Stimulated activated CD8-positive, alpha-beta memory T cell treated with anti-CD3 and anti-CD28 coated beads, Interleukin-15, amount 100 ng/mL, for 1 hour (primary cell): ENCODE results near the gene ANXA1.

Source experiments
- DNase-seq: peaks from one replicate; pipeline ENCODE4 v3.0.0-alpha.2; 2020; ENCODE audit warnings: low read depth

The ANXA1 gene

DNA sequence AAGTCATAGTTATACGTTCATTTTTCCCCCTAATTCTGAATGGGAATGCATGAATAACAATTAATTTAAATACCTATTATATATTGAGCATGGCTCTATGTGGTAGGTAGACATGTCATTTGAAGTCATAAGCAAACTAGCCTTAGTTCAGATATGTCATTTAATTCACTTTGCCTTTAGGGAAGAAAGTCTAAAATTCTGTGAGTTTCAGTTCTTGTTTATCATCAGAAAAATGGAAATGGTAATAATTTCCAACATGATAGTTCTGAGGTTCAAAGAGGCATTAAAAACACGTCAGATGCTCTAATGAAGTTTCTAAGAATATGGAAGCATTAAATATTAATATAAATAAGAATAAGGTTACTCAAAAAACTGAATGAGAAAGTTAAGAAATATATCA is 13.1 kb upstream of the ANXA1 start:
- DNase-seq: no peak

DNA sequence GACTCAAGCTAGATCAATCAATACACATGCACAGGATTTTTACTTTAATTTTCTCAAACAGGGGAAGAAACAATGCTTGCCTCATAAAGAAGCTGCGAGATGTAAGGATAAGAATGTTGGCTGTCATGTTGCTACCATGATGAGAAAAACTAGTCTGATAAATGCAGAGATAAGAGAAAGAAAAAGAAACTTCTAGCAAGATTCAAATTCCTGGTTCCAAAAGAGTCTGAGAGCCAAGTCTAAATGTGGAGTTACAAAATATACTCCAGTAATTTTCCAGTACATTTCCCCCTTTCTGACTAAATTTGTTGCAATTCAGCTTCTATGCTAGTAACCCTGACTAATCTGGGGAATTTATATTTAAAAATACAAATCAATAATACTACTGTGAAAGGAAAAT is 10.4 kb upstream of the ANXA1 start:
- no peak for DNase-seq

DNA sequence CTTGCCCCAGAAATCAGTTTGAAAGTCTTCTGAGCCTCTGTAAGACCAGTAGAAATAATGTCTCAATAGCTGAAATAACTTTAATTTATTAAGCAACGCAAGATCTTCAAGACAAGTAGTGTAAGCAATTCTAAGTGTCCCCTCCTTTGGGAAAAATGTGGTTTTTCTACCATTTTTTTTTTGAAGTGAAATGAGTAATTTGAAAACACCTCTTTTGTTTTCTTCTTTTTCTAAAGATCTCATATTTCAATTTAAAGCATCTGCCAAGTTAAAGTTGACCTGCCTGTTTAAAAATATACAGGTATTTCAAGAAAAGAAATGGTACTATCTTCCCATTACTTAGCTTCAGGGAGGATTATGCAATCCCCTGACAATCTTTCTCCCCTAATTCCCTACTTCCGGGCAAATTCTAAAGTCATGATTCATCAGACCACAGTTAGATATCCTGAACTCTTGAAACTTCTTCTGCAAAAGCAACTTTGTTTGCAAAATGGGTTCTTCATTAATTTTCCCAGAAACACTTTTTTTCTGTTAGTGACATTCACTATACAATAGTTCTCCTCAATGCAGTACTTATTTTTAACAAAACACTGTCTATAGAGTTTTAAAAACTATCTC is 7.8 kb upstream of the ANXA1 start:
- no peak for DNase-seq

DNA sequence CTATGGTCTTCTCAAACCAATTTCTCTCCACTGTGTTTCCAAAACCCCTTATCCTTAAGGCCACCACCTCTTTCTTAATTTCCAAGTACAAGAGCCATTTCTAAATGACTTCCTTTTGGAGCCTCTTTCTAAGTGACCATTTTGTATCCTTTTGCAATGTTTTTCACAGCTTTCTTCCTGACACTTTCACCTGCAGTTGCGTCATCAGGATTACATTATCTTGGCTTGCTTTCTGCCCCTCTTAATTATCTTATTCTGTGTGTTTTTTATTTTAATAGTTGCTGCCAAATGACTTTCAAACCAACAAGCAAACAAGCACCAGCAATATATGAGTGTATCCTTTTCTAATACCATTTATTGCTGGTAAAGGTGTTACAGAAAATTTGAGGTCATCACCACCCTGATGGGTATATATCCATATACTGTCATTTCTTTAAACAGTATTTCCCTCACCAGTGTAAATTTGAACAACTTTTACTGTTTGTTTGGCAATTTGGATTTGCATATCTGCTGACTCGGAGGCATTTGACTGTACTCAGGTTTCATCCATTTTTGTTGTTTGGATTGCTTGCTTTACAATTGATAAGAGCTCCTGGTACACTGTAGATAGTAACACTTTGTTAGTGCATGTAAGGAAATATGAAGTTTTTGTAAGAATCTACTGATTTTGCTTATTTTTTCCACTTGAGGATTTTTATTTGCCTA is 5.4 kb upstream of the ANXA1 start:
- no peak for DNase-seq

DNA sequence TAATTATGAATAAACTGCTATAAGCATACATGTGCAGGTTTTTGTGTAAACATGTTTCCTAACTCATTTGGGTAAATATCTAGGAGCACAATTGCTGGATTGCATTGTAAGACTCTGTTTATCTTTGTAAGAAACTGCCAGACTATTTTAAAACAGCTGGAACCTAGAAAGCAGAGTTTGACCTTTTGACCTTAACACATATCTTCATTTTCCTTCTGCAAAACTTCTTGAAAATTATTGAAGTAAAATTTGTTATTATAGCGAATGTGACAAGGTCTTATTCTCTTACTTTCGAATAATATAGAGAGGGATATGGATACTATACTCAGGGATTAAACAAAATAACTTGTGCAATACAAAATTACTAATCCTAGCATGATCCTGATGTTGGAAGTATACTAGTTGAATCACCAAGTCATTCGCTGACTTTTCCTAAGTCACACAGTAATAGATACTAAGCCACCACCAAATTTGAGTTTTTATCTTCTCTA is 3.2 kb upstream of the ANXA1 start:
- DNase-seq: no peak

DNA sequence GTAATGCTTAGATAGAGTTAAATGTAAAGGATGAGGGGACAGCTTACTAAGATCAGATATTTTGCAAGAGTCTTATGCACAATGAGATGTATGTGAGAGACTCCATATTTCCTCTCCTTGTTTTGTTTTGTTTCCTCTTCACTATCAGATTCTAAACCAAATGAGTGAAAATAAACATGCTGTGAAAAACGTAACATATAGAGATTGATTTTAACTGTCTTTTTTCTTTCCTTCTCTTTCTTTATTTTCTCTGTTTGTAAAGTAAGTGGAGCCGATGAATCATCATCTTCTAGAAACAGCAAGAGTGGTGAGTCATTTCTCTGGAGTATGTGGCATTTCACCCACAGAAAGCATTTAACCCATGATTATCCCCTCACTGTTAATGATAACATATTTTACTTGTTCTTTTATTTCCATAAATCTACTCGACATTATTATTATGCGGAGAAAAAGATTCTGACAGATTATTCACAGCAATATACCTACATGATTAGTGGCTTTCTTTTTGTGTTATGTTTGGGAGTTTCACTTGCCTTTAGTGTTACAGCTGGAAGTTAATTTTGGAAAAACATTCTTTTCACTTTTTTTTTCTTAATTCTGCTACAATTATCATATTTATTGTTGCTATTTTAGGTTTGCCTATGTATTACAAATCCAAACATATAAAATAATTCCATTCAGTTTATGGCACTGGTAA is 2.1 kb upstream of the ANXA1 start:
- DNase-seq: no peak

DNA sequence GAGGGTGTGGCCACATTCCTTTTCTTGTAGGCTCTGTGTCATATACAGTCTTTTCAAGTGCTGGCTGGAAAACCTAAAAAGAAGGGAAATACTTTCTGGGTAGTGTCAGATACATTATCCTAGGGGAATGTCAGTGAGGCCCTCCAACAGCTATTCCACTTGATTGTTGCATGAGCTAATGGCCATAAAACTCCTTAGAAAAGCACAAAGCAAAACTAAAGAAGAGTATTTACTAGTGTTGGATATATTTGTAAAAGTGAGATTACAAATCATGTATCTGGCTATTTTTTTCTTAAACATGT is 829 bp downstream of the ANXA1 start:
- DNase-seq: no peak

DNA sequence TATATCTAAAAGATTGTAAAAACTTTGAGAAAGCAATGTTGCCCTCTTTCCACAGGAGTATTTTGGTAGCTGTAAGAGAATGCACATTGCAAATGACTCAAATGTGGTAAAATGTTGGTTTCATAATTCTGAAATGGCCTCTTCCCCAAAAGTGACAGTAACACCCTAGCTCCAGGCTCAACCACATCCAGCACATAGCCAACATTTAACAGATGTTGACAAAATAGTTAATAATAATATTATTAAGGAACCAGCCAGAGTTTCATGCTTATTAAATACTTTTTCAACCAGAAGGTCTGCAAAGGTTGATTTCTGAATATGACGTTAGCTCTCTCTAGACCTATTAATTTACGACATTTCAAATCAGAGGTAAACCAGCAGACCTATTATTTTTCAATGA is 1.3 kb downstream of the ANXA1 start:
- no peak for DNase-seq

DNA sequence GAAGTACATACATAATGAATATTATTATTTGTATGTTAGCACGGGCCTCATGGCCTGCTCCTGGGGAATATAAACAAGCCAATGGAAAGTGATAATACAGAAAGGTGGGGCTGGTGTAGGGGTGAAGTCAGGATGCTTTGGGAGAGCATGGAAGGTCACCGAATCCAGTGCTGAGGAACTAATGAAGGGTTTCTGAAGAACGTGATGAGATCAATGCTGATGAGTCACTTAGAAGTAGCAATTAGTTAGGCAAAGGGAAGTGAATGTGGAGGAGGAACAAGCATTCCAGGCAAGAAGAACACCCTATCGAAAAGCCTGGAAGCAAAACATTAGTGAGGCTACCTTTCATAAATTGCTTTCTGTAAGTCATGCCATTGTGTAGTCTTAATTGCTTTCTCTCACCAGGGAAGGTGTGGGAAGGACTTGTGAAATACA is 2.1 kb downstream of the ANXA1 start:
- DNase-seq: no peak

DNA sequence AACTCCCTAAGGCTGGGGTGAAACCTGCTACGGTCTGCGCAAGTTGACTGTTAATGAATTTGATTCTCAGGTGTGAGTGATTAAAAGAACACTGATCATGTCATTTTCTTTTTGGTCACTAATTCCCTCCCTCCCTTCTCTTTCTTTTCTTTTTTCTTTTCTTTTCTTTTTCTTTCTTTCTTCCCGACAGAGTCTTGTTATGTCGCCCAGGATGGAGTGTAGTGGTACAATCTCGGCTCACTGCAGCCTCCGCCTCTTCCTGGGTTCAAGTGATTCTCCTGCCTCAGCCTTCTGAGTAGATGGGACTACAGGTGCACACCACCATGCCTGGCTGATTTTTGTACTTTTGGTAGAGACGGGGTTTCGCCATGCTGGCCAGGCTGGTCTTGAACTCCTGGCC is 2.6 kb downstream of the ANXA1 start:
- DNase-seq: no peak

DNA sequence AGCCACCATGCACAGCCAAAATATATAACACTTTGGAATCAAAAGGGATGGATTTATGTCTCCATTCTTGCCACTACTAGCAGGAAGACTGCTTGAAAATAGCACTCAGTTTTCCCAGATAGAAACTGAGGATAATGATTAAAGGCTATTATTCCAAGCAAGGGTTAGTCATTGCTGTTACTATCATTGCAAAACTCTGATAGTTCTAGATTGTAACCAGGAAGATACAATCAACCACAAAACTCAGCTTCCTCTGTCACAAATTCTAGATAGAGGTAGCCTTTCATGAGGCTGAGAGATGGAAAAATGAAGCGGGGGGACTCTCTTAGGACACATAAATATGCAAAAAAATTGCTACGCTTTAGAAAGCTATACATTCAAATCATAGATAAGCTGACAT is 3.1 kb downstream of the ANXA1 start:
- DNase-seq: no peak

DNA sequence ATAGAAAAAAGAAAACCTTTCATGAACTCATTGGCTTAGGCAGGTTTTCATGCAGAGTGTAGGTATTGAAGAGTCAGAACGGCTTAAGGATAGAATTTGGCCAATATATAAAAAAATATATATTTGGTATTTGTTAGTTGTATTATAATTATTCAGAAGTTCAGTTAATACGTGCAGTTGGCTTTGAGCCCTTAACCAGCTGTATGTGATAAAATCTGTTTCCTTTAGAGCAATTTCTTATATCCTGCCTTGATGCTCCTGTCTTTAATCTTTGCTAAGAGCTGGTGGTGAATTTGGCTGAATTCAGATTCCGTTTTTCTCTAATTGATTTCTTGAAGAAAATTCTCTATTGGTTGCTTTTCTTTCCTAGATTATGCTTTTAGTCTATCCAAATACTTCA is 3.7 kb downstream of the ANXA1 start:
- DNase-seq: no peak

DNA sequence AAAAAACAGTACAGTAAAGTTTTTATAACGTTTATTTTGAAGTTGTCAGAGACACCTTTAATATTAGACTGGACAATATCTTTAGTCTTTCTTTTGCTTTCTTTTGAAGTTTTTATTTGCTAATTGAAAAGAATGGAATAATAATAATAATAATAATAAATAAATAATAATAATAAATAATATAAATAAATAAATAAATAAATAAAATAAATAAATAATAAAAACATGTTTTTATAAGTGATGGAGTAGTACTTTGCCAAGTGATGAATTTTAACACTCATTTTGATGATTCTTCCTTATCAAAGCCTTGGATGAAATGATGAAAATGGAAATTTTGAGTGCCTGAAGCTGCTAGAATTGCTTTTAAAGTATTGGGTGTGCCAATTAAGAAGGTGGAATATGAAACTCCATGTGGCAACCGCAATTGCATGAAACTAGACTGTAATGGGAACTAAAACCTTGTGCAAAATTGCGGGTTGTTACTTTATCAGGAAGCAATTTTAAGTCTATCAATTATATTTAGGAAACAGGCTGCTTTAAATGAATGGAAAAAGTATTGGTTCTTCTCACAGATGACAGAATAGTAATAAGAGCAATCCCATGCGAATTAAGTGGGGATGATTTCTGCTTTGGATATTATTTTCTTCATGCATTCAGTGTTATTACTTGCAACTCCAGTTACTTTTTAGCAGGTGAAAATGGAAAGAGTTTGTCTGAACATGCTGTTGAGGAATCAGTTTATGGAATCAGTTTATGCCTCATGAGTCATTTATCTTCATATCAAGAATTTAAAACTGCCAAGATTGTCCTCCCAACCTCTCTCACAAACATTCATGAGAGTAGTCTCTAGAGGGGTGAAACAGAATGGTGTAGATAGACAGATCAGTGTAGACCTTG is 4.6 kb downstream of the ANXA1 start:
- DNase-seq: no peak

DNA sequence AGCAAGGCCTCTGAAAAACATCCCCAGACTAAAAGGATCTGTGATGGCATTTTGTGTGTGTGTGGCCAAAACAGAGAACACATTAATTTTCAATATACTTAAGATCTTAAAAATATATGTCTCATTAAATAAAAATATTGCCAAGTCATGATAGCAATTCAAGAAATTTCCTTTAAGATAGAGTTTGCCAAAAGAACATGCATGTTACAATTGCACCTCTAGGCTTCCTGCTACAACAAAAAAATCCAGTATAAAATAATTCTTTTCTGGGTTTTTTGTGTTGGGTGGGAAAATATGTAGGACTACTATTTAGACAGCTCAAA is 5.2 kb downstream of the ANXA1 start:
- DNase-seq: no peak

DNA sequence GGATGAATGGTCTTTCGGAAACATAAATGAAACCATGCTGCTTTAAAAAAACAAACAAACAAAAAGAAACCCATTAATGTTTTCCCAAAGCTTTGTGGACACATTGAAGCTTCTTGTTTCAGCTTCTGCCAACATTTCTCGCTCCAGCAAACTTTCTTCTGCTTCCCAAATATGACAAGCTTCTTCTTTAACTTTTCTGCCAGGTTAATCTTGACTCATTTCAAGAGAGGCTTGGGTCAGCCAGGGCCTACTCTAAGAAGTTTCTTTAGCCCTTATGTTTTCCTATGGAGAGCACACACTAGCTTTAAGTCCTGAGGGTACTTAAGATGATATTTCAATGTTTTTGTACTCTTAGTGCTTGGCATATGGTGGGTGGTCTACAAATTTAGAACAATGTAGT is 6.1 kb downstream of the ANXA1 start:
- DNase-seq: no peak

DNA sequence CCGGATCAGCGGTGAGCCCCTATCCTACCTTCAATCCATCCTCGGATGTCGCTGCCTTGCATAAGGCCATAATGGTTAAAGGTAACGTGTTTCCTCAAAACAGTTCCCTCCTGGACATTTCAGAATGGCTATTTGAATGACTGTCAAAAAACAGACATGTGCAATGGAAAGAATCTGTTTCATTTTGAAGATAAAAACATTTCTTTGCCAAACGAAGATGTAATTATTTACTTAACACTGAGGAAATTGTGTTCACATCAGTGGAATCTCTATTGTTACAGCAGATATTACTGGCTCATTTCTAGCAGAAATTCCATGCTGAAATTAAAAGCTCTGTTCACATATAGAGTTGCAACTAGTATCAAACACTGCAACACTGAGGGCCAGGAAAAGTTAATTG is 7.1 kb downstream of the ANXA1 start:
- DNase-seq: no peak

DNA sequence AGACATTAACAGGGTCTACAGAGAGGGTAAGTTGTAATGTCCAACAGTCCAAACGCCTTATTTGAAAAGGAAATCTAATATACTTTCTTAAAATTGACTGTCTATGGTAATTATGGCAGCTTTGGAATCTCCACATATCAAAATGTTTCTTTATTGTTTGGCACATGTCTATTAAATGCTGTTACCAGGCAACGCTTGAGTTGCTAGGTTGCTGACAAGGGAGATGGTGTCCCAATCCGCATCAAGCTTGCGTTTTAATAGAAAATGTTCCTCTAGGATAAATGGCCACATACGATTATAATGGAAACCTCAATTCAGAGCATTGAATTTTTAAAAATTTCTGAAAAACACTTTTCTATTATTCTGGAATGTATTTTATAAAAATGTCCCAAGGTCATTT is 9.2 kb downstream of the ANXA1 start:
- no peak for DNase-seq

DNA sequence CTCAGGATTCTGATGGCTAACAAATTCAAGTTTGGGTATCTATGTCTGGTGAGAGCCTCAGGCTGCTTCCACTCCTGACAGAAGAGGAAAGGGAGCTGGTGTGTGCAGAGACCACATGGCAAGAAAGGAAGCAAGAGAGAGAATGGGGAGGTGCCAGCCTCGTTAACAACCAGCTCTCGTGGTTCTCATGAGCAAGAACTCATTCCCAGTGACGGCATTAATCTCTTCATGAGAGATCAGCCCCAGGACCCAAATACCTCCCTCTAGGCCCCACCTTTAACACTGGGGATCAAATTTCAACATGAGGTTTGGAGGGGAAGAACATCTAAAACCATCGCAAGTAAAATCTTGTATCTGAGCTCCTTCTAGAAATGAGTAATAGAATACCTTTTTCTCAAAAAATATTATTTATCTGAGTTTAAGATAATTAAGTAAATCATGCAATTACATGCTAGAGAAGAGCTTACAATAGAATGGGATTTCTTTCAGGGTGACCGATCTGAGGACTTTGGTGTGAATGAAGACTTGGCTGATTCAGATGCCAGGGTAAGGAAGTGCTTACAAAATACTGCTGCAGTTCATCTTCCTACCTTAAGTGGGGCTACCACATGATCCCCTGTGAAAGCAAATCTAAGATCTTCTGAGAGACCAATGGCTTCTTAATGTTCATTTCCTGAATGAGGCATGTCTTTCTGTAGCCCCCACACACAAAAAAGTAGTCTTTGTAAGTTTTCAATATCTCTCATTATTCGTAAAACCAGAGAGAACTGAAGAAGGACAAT is 11.5 kb downstream of the ANXA1 start:
- no peak for DNase-seq

DNA sequence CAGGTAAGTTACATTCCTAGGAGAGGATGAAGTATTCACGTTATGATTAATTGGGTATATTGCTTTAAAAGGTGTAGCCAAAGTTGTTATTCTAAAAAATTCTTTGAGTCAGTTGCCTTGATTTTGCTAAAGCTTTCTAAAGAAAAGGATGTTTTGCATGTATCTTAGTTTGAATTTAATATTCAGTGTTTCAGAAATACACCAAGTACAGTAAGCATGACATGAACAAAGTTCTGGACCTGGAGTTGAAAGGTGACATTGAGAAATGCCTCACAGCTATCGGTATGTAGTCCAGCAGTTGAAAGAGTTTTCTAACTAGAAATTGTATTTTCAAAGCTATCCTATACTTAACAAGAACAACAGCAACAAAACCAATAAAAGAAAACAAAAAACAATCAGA is 14.2 kb downstream of the ANXA1 start:
- no peak for DNase-seq

DNA sequence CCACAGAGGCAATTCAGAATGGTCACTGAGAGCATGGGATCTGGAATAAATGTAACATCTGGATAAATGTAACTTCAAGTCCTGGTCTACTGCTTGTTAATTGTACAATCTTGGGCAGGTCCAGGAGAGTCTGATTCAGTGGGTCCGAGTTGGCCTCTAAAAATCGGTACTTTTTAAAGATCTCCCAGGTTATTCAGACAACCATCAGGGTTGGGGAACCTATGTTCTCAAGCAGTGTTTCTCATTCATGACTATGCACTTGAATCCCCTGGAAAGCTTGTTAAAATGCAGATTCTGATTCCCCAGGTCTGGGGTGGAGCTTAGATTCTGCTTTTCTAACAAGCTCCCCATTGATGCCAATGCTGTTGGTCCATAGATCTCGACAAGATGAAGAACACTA is 14.8 kb downstream of the ANXA1 start:
- no peak for DNase-seq

DNA sequence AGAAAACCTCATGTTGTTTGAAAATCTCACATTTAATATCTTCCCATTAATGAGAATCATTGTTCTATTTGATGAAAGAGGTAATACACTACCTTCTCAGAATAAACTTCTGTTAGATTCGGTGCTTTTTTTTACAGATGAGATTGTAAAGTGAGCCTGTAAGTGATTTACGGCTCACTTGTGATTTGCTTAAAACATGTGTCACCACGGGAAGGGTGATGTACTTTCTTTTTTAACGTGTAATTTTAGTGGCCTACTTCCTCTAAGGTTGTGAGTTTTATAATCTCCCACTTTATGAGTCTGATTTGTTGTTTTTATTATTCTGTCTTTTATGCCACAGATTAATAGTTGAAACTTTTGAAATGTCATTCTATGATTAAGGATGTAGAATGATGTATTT is 15.9 kb downstream of the ANXA1 start:
- no peak for DNase-seq
